ENCODE measurements around the gene PAK4. TPM values are rescaled to one million over a fixed set of nuclear protein-coding genes. Genes with fewer than 3 reads are reported as not detected.

The PAK4 gene
- total RNA-seq, 1 experiment from 2014 or later, result 63.1 TPM

GRCh38 chr19:39125199-39125553 lies 410 bp upstream of the PAK4 start:
- Mint-ChIP-seq H3K27me3 (ENCODE audit: low read depth) (peaks cover 3% of the 10 kb centered on the region; the same call in 1 of the 2 replicates), H3K9me3 (no peaks in the 10 kb centered on the region), H3K36me3 (ENCODE audit: insufficient read depth in 1 of 3, low read depth in 3 of 3) (no peaks in the 10 kb centered on the region; a peak in 3 of 7 replicates), H3K4me3 (peak overlapping the region; percentile 95 to 98), H3K4me1 (peaks cover 29 to 43% of the 10 kb centered on the region in 2 experiments), H3K27ac (peak overlapping the region; percentile 71 to 80 (median 77); a peak in 4 of 7 replicates)
- Histone ChIP-seq H2AK5ac (ENCODE audit: insufficient read length, low read length) (no peak overlapping the region), H3K23me2 (ENCODE audit: insufficient read length, low read depth, low read length, poor library complexity, severe bottlenecking) (peaks cover 9% of the 10 kb centered on the region), H4K20me1 (ENCODE audit: control insufficient read depth, insufficient read depth, insufficient read length) (peaks cover 3% of the 10 kb centered on the region), H4K91ac (ENCODE audit: insufficient read length, low read depth, low read length) (no peak overlapping the region), H2AFZ (ENCODE audit: low read length) (no peak overlapping the region), H3K14ac (ENCODE audit: insufficient read depth, low read length) (no peak overlapping the region), H2BK12ac (ENCODE audit: insufficient read length, low read depth, low read length) (no peak overlapping the region), H2BK120ac (ENCODE audit: low read depth, low read length, poor library complexity, severe bottlenecking) (no peak overlapping the region), H4K5ac (ENCODE audit: insufficient read length, low read depth, low read length) (no peak overlapping the region), H2BK20ac (ENCODE audit: low read depth, low read length, poor library complexity, severe bottlenecking) (no peak overlapping the region), H3K9me3 (ENCODE audit: control insufficient read depth, low read depth, low read length) (no peaks in the 10 kb centered on the region), H3K4me2 (ENCODE audit: insufficient read depth, insufficient read length, low read length) (no peak overlapping the region), H3K18ac (ENCODE audit: insufficient read length, low read depth, low read length) (no peak overlapping the region), H3K4ac (ENCODE audit: low read depth, low read length) (no peak overlapping the region), H3K9ac (ENCODE audit: extremely low read depth, insufficient read length, low read length) (no peak overlapping the region), H2BK15ac (ENCODE audit: low read depth, low read length) (no peak overlapping the region), H2BK5ac (ENCODE audit: insufficient read length, low read length) (no peak overlapping the region), H3K79me2 (ENCODE audit: insufficient read depth, low read length) (peaks cover 26% of the 10 kb centered on the region; the same call in 1 of the 2 replicates), H4K8ac (replicated peaks; ENCODE audit: insufficient read length, low read depth, low read length) (no peak overlapping the region), H3T11ph (ENCODE audit: low read length) (no peak overlapping the region), H3K27ac (ENCODE audit: insufficient read length, low read depth, low read length) (no peak overlapping the region), H3K23ac (ENCODE audit: insufficient read length, low read depth, low read length) (no peak overlapping the region), H3K56ac (ENCODE audit: insufficient read length, low read depth, low read length) (no peak overlapping the region), H3K4me1 (ENCODE audit: insufficient read depth, low read length) (peaks cover 3% of the 10 kb centered on the region; the same call in 1 of the 2 replicates), H3K27me3 (ENCODE audit: insufficient read depth, low read length) (no peaks in the 10 kb centered on the region), H3K79me1 (ENCODE audit: insufficient read depth, low read depth, low read length, poor library complexity, severe bottlenecking) (peaks cover 5% of the 10 kb centered on the region)
- no CpG with 5 or more reads among the region's 7 CpGs for WGBS (ENCODE audit: extremely low coverage, insufficient read length, low lambda C conversion rate)
- DNase-seq, result no peak
- TF ChIP-seq, protein P1, sequence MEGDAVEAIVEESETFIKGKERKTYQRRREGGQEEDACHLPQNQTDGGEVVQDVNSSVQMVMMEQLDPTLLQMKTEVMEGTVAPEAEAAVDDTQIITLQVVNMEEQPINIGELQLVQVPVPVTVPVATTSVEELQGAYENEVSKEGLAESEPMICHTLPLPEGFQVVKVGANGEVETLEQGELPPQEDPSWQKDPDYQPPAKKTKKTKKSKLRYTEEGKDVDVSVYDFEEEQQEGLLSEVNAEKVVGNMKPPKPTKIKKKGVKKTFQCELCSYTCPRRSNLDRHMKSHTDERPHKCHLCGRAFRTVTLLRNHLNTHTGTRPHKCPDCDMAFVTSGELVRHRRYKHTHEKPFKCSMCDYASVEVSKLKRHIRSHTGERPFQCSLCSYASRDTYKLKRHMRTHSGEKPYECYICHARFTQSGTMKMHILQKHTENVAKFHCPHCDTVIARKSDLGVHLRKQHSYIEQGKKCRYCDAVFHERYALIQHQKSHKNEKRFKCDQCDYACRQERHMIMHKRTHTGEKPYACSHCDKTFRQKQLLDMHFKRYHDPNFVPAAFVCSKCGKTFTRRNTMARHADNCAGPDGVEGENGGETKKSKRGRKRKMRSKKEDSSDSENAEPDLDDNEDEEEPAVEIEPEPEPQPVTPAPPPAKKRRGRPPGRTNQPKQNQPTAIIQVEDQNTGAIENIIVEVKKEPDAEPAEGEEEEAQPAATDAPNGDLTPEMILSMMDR (conservative IDR thresholded peaks at IDR 0.05), result no peak

Data from H9 (cell line).